Lower leg skin (tissue), 4 donors: ENCODE measurements around the gene EFHC1. TPM values are rescaled to one million over a fixed set of nuclear protein-coding genes. Genes with fewer than 3 reads are reported as not detected.

Experiments used
- DNase-seq, 2 donors: peaks; one replicate each; pipeline ENCODE4 v3.0.0-alpha.2; 2019; ENCODE audit warnings: low spot score in 2 of 2
- H3K4me3 ChIP-seq: fragments of 200-600 bp; sonication (generic); 2 replicates; pipeline ENCODE4 v1.5.1; 2017; ENCODE audit warnings: mild to moderate bottlenecking, low read depth; ENCODE audit not compliant: poor library complexity, severe bottlenecking
- CTCF ChIP-seq, 3 donors: fragments of 450-650 bp; IDR thresholded peaks; one replicate each; pipeline ENCODE4 v1.5.1; 2016; ENCODE audit warnings: antibody characterized with exemption in 3 of 3, mild to moderate bottlenecking in 3 of 3, moderate library complexity in 2 of 3
- POLR2A ChIP-seq, 2 donors: fragments of 450-650 bp; IDR thresholded peaks; one replicate each; pipeline ENCODE4 v1.6.1; 2016 to 2017; ENCODE audit warnings: antibody characterized with exemption in 2 of 2, mild to moderate bottlenecking in 1 of 2, moderate library complexity in 1 of 2
- WGBS, 2 donors: methylation state at CpG; one replicate each; pipeline ENCODE4 v1.1.5; 2018; 5-methylcytosine and 5-hydroxymethylcytosine counted together
- intact Hi-C: fragments of 100-400 bp; cut with DNase I; formaldehyde crosslinking; loops from one replicate; pipeline ENCODE4 v1.15.0; 2023; ENCODE audit warnings: low total_unique reads
- total RNA-seq, 4 donors: library from RNA; depleted of rRNA; stranded (reverse); fragments of >200 nt; gene quantifications; one replicate each; pipeline ENCODE4 v1.1.0, GENCODE V29; 2016

Gene EFHC1
- total RNA-seq, 4 donors from 2014 or later: 12.2 to 22.8 (median 18.1) TPM

- TF ChIP-seq POLR2A (IDR thresholded peaks at IDR 0.05) (no peak), CTCF (IDR thresholded peaks at IDR 0.05) (no peak)
- peak in 1 of 2 donors; percentile 23 for DNase-seq
- no peak overlapping the region for H3K4me3 ChIP-seq
- intact Hi-C loops: no loop called here
Observed at GRCh38 chr6:52510213-52510562, 90.0 kb downstream of the EFHC1 start.

GRCh38 chr6:52511163-52511562, 91.0 kb downstream of the EFHC1 start:
- WGBS, 2 donors: 83 to 97% methylated on average over 10 of the region's 10 CpGs
- intact Hi-C loops: no loop called here
- peak in 1 of 2 donors; percentile 60 for DNase-seq
- TF ChIP-seq CTCF (IDR thresholded peaks at IDR 0.05) (no peak), POLR2A (IDR thresholded peaks at IDR 0.05) (no peak)
- no peak overlapping the region for H3K4me3 ChIP-seq

- 66 to 78% methylated on average over 12 of the region's 12 CpGs for WGBS, 2 donors
- peak in 1 of 2 donors; percentile 70 for DNase-seq
- intact Hi-C loops: no loop called here
- no peak overlapping the region for H3K4me3 ChIP-seq
- TF ChIP-seq POLR2A (IDR thresholded peaks at IDR 0.05): no peak
- no peak for TF ChIP-seq CTCF (IDR thresholded peaks at IDR 0.05)
Observed at GRCh38 chr6:52511572-52512151, 91.5 kb downstream of the EFHC1 start.

- WGBS, 2 donors: 45 to 52% methylated on average over 4 of the region's 4 CpGs
- intact Hi-C loops: no loop called here
Observed at GRCh38 chr6:52512199-52512598, 92.1 kb downstream of the EFHC1 start.

GRCh38 chr6:52513464-52513863, 93.3 kb downstream of the EFHC1 start:
- intact Hi-C loops: no loop called here
- DNase-seq: peak in 1 of 2 donors; percentile 75

More at GRCh38 chr6:52512199-52512598, 92.1 kb downstream of the EFHC1 start:
- DNase-seq: peak in 1 of 2 donors; percentile 87
- TF ChIP-seq CTCF (IDR thresholded peaks at IDR 0.05): no peak
- no peak for TF ChIP-seq POLR2A (IDR thresholded peaks at IDR 0.05)
- no peak overlapping the region for H3K4me3 ChIP-seq

More at GRCh38 chr6:52513464-52513863, 93.3 kb downstream of the EFHC1 start:
- TF ChIP-seq POLR2A (IDR thresholded peaks at IDR 0.05) (no peak), CTCF (IDR thresholded peaks at IDR 0.05) (no peak)
- 61 to 71% methylated on average over 2 of the region's 2 CpGs for WGBS, 2 donors
- no peak overlapping the region for H3K4me3 ChIP-seq
